GM23338 (cell line): ENCODE data around the gene MAP2K7. TPM values are rescaled to one million over a fixed set of nuclear protein-coding genes. Genes with fewer than 3 reads are reported as not detected.

Experiments
- ATAC-seq: fragments of 200-7000 bp; cut with Tn5 transposase; 3 replicates; pipeline ENCODE4 v1.9.1; 2020
- DNase-seq: peaks from one replicate; pipeline ENCODE4 v3.0.0-alpha.2; 2015; ENCODE audit warnings: low spot score
- H2AFZ ChIP-seq: fragments of 200-600 bp; sonication (generic); 2 replicates; pipeline ENCODE4 v1.8.0; 2016; ENCODE audit warnings: antibody characterized with exemption, mild to moderate bottlenecking, moderate library complexity
- H3F3A ChIP-seq: fragments of 200-600 bp; sonication (generic); replicated peaks from 2 replicates; pipeline ENCODE4 v1.8.0; 2017; ENCODE audit warnings: antibody characterized with exemption, mixed run types, low read depth
- H3K27ac ChIP-seq: fragments of 200-600 bp; sonication (generic); 2 replicates; pipeline ENCODE4 v1.6.1; 2016; ENCODE audit warnings: low read depth
- H3K27me3 ChIP-seq: fragments of 200-600 bp; sonication (generic); 2 replicates; pipeline ENCODE4 v1.8.0; 2016; ENCODE audit warnings: mild to moderate bottlenecking, mixed run types, moderate library complexity; ENCODE audit not compliant: insufficient read depth
- H3K36me3 ChIP-seq: fragments of 200-600 bp; sonication (generic); 2 replicates; pipeline ENCODE4 v1.8.0; 2016; ENCODE audit warnings: mild to moderate bottlenecking; ENCODE audit not compliant: insufficient read depth
- H3K4me1 ChIP-seq: fragments of 200-600 bp; sonication (generic); 2 replicates; pipeline ENCODE4 v1.8.0; 2016; ENCODE audit warnings: mild to moderate bottlenecking, moderate library complexity; ENCODE audit not compliant: insufficient read depth
- H3K4me2 ChIP-seq: fragments of 200-600 bp; sonication (generic); 2 replicates; pipeline ENCODE4 v1.7.1; 2017; ENCODE audit warnings: mixed run types
- H3K4me3 ChIP-seq: fragments of 200-600 bp; sonication (generic); 2 replicates; pipeline ENCODE4 v1.6.1; 2016; ENCODE audit warnings: mixed run types
- H3K79me2 ChIP-seq: fragments of 200-600 bp; sonication (generic); replicated peaks from 2 replicates; pipeline ENCODE4 v1.8.0; 2017; ENCODE audit warnings: mild to moderate bottlenecking; ENCODE audit not compliant: insufficient read depth
- H3K9me2 ChIP-seq: fragments of 200-600 bp; sonication (generic); 2 replicates; pipeline ENCODE4 v1.8.0; 2017; ENCODE audit not compliant: insufficient read depth
- H4K20me1 ChIP-seq: fragments of 200-600 bp; sonication (generic); replicated peaks from 2 replicates; pipeline ENCODE4 v1.8.0; 2017; ENCODE audit warnings: mild to moderate bottlenecking; ENCODE audit not compliant: insufficient read depth
- H3K27ac Mint-ChIP-seq: 2 replicates; pipeline ENCODE4 v1.8.0; 2020; ENCODE audit warnings: inconsistent platforms, mild to moderate bottlenecking, moderate library complexity, mixed read lengths
- H3K27me3 Mint-ChIP-seq: 3 replicates; pipeline ENCODE4 v1.8.0; 2022; ENCODE audit warnings: low read depth, mild to moderate bottlenecking, moderate library complexity, mixed read lengths, inconsistent platforms; ENCODE audit not compliant: insufficient read depth, poor library complexity
- H3K36me3 Mint-ChIP-seq: 3 replicates; pipeline ENCODE4 v1.8.0; 2021; ENCODE audit warnings: low read depth, mild to moderate bottlenecking, inconsistent platforms, moderate library complexity, mixed read lengths
- H3K4me1 Mint-ChIP-seq: 3 replicates; pipeline ENCODE4 v1.8.0; 2020; ENCODE audit warnings: mild to moderate bottlenecking, inconsistent platforms, mixed read lengths
- H3K4me3 Mint-ChIP-seq: 3 replicates; pipeline ENCODE4 v1.8.0; 2021; ENCODE audit warnings: moderate library complexity, mild to moderate bottlenecking, inconsistent platforms, mixed read lengths
- H3K9me3 Mint-ChIP-seq: 3 replicates; pipeline ENCODE4 v1.8.0; 2020; ENCODE audit warnings: moderate library complexity, mild to moderate bottlenecking, inconsistent platforms, mixed read lengths
- CREB1 ChIP-seq: fragments of 250-450 bp; sonication (Bioruptor Pico); IDR thresholded peaks from 2 replicates; pipeline ENCODE4 v1.5.0; 2020; ENCODE audit warnings: low read depth, mild to moderate bottlenecking, moderate library complexity
- ETS1 ChIP-seq: IDR thresholded peaks from 2 replicates; pipeline ENCODE4 v1.6.1; 2016; ENCODE audit warnings: antibody characterized with exemption
- EZH2 ChIP-seq: fragments of 200-600 bp; sonication (generic); IDR thresholded peaks from one replicate; pipeline ENCODE4 v1.8.0; 2017; ENCODE audit warnings: antibody characterized with exemption, mild to moderate bottlenecking, low read depth; ENCODE audit not compliant: unreplicated experiment
- EZH2phosphoT487 ChIP-seq: fragments of 200-600 bp; sonication (generic); IDR thresholded peaks from one replicate; pipeline ENCODE4 v1.8.1; 2018; ENCODE audit warnings: antibody characterized with exemption; ENCODE audit not compliant: unreplicated experiment
- JUNB ChIP-seq: IDR thresholded peaks from one replicate; pipeline ENCODE4 v1.6.1; 2016; ENCODE audit warnings: antibody characterized with exemption; ENCODE audit not compliant: unreplicated experiment
- POLR2AphosphoS5 ChIP-seq: IDR thresholded peaks from 2 replicates; pipeline ENCODE4 v1.6.1; 2016; ENCODE audit warnings: antibody characterized with exemption, low read depth
- REST ChIP-seq: IDR thresholded peaks from one replicate; pipeline ENCODE4 v1.6.1; 2018; ENCODE audit warnings: antibody characterized with exemption; ENCODE audit not compliant: unreplicated experiment
- ZNF114 ChIP-seq: fragments of 250-450 bp; sonication (Bioruptor Pico); IDR thresholded peaks from 2 replicates; pipeline ENCODE4 v1.5.0; 2020; ENCODE audit warnings: mild to moderate bottlenecking, moderate library complexity
- ZNF462 ChIP-seq: fragments of 250-450 bp; sonication (Bioruptor Pico); IDR thresholded peaks from 2 replicates; pipeline ENCODE4 v1.5.0; 2020; ENCODE audit warnings: mild to moderate bottlenecking, moderate library complexity
- polyA plus RNA-seq: library from polyadenylated mRNA; unstranded; fragments of >200 nt; fragmentation: Nextera tagmentation; extraction: Ambion mirVana; gene quantifications from 2 replicates; pipeline ENCODE4 v1.2.1, GENCODE V29; 2016
- total RNA-seq: library from RNA; depleted of rRNA; stranded (reverse); fragments of >200 nt; shearing (Covaris generic); gene quantifications from 2 replicates; pipeline ENCODE4 v1.2.3, GENCODE V29; 2014

MAP2K7 gene
- total and polyA plus RNA-seq, 2 experiments from 2014 or later = 11.3 to 22.6 TPM

GRCh38 chr19:7961920-7962626 lies 58.4 kb downstream of the MAP2K7 start (continued):
- TF ChIP-seq ZNF462 (CRISPR knock-in tag) = no peak
- TF ChIP-seq CREB1 = no peak
- no peak for TF ChIP-seq EZH2phosphoT487

GRCh38 chr19:7962644-7963268 lies 59.1 kb downstream of the MAP2K7 start:
- H3K4me1 Mint-ChIP-seq = peaks cover 8% of the 10 kb centered on the region; the same call in 2 of the 3 replicates
- peaks cover 11% of the 10 kb centered on the region for H3K27me3 Mint-ChIP-seq
- H3K36me3 Mint-ChIP-seq = peaks cover 59% of the 10 kb centered on the region
- ATAC-seq = no peak
- H3K9me3 Mint-ChIP-seq = no peaks in the 10 kb centered on the region
- Histone ChIP-seq H4K20me1 (peaks cover 37% of the 10 kb centered on the region; the same call in 1 of the 2 replicates), H3K4me1 (no peaks in the 10 kb centered on the region), H3K4me3 (no peak overlapping the region), H3K9me2 (no peaks in the 10 kb centered on the region), H2AFZ (no peak overlapping the region), H3K27ac (0 out of 2 replicates have a peak overlapping the region, but pooled peaks have one; percentile 8), H3K79me2 (no peaks in the 10 kb centered on the region; the same call in 1 of the 2 replicates), H3K27me3 (no peaks in the 10 kb centered on the region), H3F3A (peaks cover 43% of the 10 kb centered on the region), H3K4me2 (no peak overlapping the region), H3K36me3 (peaks cover 38% of the 10 kb centered on the region)
- no peak overlapping the region for H3K4me3 Mint-ChIP-seq
- DNase-seq = no peak
- no peak overlapping the region for H3K27ac Mint-ChIP-seq
- no peak for TF ChIP-seq ZNF114 (CRISPR knock-in tag)
- TF ChIP-seq EZH2 = no peak
- TF ChIP-seq JUNB = no peak
- TF ChIP-seq POLR2AphosphoS5 = no peak
- no peak for TF ChIP-seq CREB1
- no peak for TF ChIP-seq REST
- TF ChIP-seq ETS1 = no peak
